ENCODE results near the gene TP73. TPM values are rescaled to one million over a fixed set of nuclear protein-coding genes. Genes with fewer than 3 reads are reported as not detected.

Gene TP73
- total RNA-seq, 1 experiment from 2014 or later: 19.2 TPM

- RAD21 ChIA-PET (ENCODE audit: low non-redundant PET in 1 of 2, low total read pairs in 2 of 2, uncharacterized antibody in 2 of 2, unreplicated experiment in 2 of 2): no interaction called here
- peaks cover 78% of the 10 kb centered on the region for H3K79me2 ChIP-seq (ENCODE audit: insufficient read depth, low read length)
- no TSS peak for BruUV-seq (replicated peaks)
- no peaks in the 10 kb centered on the region for H3K9me2 ChIP-seq (ENCODE audit: insufficient read depth)
- H3K4me2 ChIP-seq (ENCODE audit: low read length): no peak overlapping the region
- peaks cover 5% of the 10 kb centered on the region; the same call in 1 of the 2 replicates for H4K20me1 ChIP-seq (ENCODE audit: insufficient read depth)
- no peak overlapping the region for H2AFZ ChIP-seq (ENCODE audit: low read depth, low read length, poor library complexity, severe bottlenecking)
- H3K9ac ChIP-seq (ENCODE audit: low read length): no peak overlapping the region
- no peak for ATAC-seq
- no peaks in the 10 kb centered on the region for H3K9me3 ChIP-seq (ENCODE audit: control insufficient read depth in 1 of 2, insufficient read depth in 1 of 2, low read depth in 1 of 2, low read length in 2 of 2)
- POLR2A ChIA-PET: no interaction called here
- no peaks in the 10 kb centered on the region for H3K27me3 ChIP-seq (ENCODE audit: insufficient read depth, low read length)
- intact Hi-C loops (cut with micrococcal nuclease): no loop called here
- no peak overlapping the region for H3K27ac ChIP-seq (ENCODE audit: low read depth, low read length)
- CTCF ChIA-PET: no interaction called here
- no peak overlapping the region for H3K4me3 ChIP-seq (replicated peaks in 1 of 2; ENCODE audit: low read depth in 1 of 2, low read length in 2 of 2)
- TF ChIP-seq EZH2phosphoT487 (IDR thresholded peaks at IDR 0.05; ENCODE audit: borderline replicate concordance): no peak
- TF ChIP-seq ELF1 (IDR thresholded peaks at IDR 0.05; ENCODE audit: borderline replicate concordance, low read depth): no peak
- TF ChIP-seq ZNF274 (IDR thresholded peaks at IDR 0.05; ENCODE audit: low read depth, low read length): no peak
- TF ChIP-seq CEBPB (IDR thresholded peaks at IDR 0.05; ENCODE audit: low read depth): no peak
- TF ChIP-seq YY1 (IDR thresholded peaks at IDR 0.05; ENCODE audit: extremely low read depth, insufficient replicate concordance, low read depth, low read length): no peak
- no peak for TF ChIP-seq REST (IDR thresholded peaks at IDR 0.05; ENCODE audit: low read depth)
- no peak for TF ChIP-seq SRF (IDR thresholded peaks at IDR 0.05; ENCODE audit: low read depth)
- TF ChIP-seq ZBTB33 (IDR thresholded peaks at IDR 0.05; ENCODE audit: extremely low read depth, insufficient replicate concordance, low read length): no peak
- no peak for TF ChIP-seq POLR2AphosphoS5 (IDR thresholded peaks at IDR 0.05; ENCODE audit: low read depth, low read length)
- no peak for TF ChIP-seq ATF3 (IDR thresholded peaks at IDR 0.05)
- TF ChIP-seq RAD21 (IDR thresholded peaks at IDR 0.05; ENCODE audit: low read depth): no peak
- TF ChIP-seq FOSL1 (IDR thresholded peaks at IDR 0.05; ENCODE audit: low read depth): no peak
- no peak for TF ChIP-seq SP1 (IDR thresholded peaks at IDR 0.05; ENCODE audit: low read depth)
- no peak for TF ChIP-seq EGR1 (IDR thresholded peaks at IDR 0.05; ENCODE audit: low read depth)
- TF ChIP-seq TCF7L2 (IDR thresholded peaks at IDR 0.05; ENCODE audit: borderline replicate concordance, extremely low read depth, insufficient read depth, insufficient read length): no peak
- no peak for TF ChIP-seq SIN3A (IDR thresholded peaks at IDR 0.05; ENCODE audit: low read depth)
- TF ChIP-seq POLR2A (IDR thresholded peaks at IDR 0.05; ENCODE audit: borderline replicate concordance, extremely low read depth, insufficient read depth, insufficient read length): no peak
- no peak for TF ChIP-seq JUND (IDR thresholded peaks at IDR 0.05)
- TF ChIP-seq CBX3 (IDR thresholded peaks at IDR 0.05; ENCODE audit: low read depth): no peak
- no peak for DNase-seq (ENCODE audit: low read depth, low spot score)
- H3K36me3 ChIP-seq (ENCODE audit: control insufficient read depth in 1 of 2, insufficient read depth in 2 of 2, low read length in 2 of 2): no peaks in the 10 kb centered on the region
- H3K4me1 ChIP-seq (ENCODE audit: control insufficient read depth in 1 of 2, insufficient read depth in 2 of 2, low read length in 2 of 2): no peaks in the 10 kb centered on the region; a peak in 1 of 4 replicates
Observed at GRCh38 chr1:3660704-3661103, 8.4 kb downstream of the TP73 start.
